Spleen (tissue), 7 donors: ENCODE measurements around the gene LRRC4C.

ENCODE experiments used
- CTCF ChIP-seq, 11 experiments: fragments of 200-600 bp in 7 of 11; fragments of 450-650 bp in 4 of 11; sonication (generic) in 4 of 11; IDR thresholded peaks in 8 of 11; conservative IDR thresholded peaks in 3 of 11; 1 replicate in 7 of 11; 2 replicates in 4 of 11; pipeline versions ENCODE4 v1.4.0 to v1.8.0; 2016 to 2021; ENCODE audit warnings: antibody characterized with exemption in 11 of 11, inconsistent platforms in 4 of 11, mild to moderate bottlenecking in 1 of 11
- POLR2A ChIP-seq, 3 donors: fragments of 450-650 bp; IDR thresholded peaks; one replicate each; pipeline ENCODE4 v1.5.1; 2017; ENCODE audit warnings: antibody characterized with exemption in 3 of 3, mild to moderate bottlenecking in 1 of 3
- POLR2AphosphoS5 ChIP-seq, 3 donors: sonication (generic); formaldehyde crosslinking; IDR thresholded peaks; one replicate each; pipeline ENCODE4 v1.5.1; 2017; ENCODE audit warnings: antibody characterized with exemption in 3 of 3
- donor health status: DM: no; HTN: no; CAD: no; lungs with moderate emphysema.
- donor health status: DM: no; HTN: no; CAD: no.
- donor health status: DM: no; HTN: no; CAD: no.

DNA sequence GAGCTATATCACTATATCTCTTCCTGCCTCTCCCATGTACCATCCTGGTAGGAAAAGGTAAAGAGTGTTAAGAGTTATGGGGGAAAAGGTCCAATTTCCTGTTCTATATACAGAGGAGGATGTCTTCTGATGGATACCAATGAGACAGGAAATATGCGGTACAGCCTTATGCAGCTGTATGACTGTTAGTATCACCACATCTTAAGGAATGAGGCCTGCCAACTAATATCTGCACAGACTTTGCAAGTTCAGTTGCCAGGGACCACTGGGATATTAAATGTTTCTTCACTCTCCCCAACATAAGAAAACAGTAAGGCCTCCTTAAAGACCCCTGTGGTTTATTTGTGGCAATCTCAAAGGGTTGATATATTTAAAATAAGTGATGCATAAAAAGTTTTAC is 1182.5 kb downstream of the LRRC4C start:
- no peak for TF ChIP-seq CTCF (IDR thresholded peaks at IDR 0.05 in 8 of 11, conservative IDR thresholded peaks at IDR 0.05 in 3 of 11)
- TF ChIP-seq POLR2AphosphoS5 (IDR thresholded peaks at IDR 0.05), result no peak
- no peak for TF ChIP-seq POLR2A (IDR thresholded peaks at IDR 0.05)
